ENCODE measurements around the gene RBM18. TPM values are rescaled to one million over a fixed set of nuclear protein-coding genes. Genes with fewer than 3 reads are reported as not detected.

The RBM18 gene
- total RNA-seq, 4 donors from 2014 or later, result 8.8 to 12.2 (median 10.3) TPM

GRCh38 chr9:122205176-122205575 is 59.5 kb downstream of the RBM18 start:
- DNase-seq (ENCODE audit: low spot score) (no peak), ATAC-seq (ENCODE audit: low FRiP score) (no peak)
- no peak for TF ChIP-seq CTCF (IDR thresholded peaks at IDR 0.05)

GRCh38 chr9:122204491-122204890 is 60.1 kb downstream of the RBM18 start:
- ATAC-seq (ENCODE audit: low FRiP score) (no peak), DNase-seq (ENCODE audit: low spot score) (no peak)
- TF ChIP-seq CTCF (IDR thresholded peaks at IDR 0.05), result no peak

- no peak for ATAC-seq (ENCODE audit: low FRiP score)
- DNase-seq (ENCODE audit: low spot score), result no peak
- TF ChIP-seq CTCF (IDR thresholded peaks at IDR 0.05), result no peak
Observed at GRCh38 chr9:122204055-122204454, 60.6 kb downstream of the RBM18 start.

GRCh38 chr9:122202111-122202510 is 62.5 kb downstream of the RBM18 start:
- no peak for TF ChIP-seq CTCF (IDR thresholded peaks at IDR 0.05)
- ATAC-seq (ENCODE audit: low FRiP score) (no peak), DNase-seq (ENCODE audit: low spot score) (no peak)

GRCh38 chr9:122201641-122202040 is 63.0 kb downstream of the RBM18 start:
- ATAC-seq (ENCODE audit: low FRiP score) (no peak), DNase-seq (ENCODE audit: low spot score) (no peak)
- TF ChIP-seq CTCF (IDR thresholded peaks at IDR 0.05), result no peak

GRCh38 chr9:122200960-122201595 is 63.6 kb downstream of the RBM18 start:
- no peak for ATAC-seq (ENCODE audit: low FRiP score)
- TF ChIP-seq CTCF (IDR thresholded peaks at IDR 0.05), result no peak
- DNase-seq (ENCODE audit: low spot score), result no peak

GRCh38 chr9:122197882-122198281 is 66.8 kb downstream of the RBM18 start:
- DNase-seq (ENCODE audit: low spot score) (no peak), ATAC-seq (ENCODE audit: low FRiP score) (no peak)
- no peak for TF ChIP-seq CTCF (IDR thresholded peaks at IDR 0.05)

Data from omental fat pad (tissue), 4 donors.